ENCODE results near the gene MBD6. TPM values are rescaled to one million over a fixed set of nuclear protein-coding genes. Genes with fewer than 3 reads are reported as not detected.

MBD6 gene
- total and polyA plus RNA-seq, 2 experiments from 2014 or later: 2.1 to 13.0 TPM

GRCh38 chr12:57519796-57520052 lies 2.9 kb upstream of the MBD6 start:
- DNase-seq: no peak
- H3K4me1 ChIP-seq (ENCODE audit: insufficient read depth): peaks cover 43% of the 10 kb centered on the region
- H3K27ac ChIP-seq: peak overlapping the region; percentile 96
- in situ Hi-C loops (cut with MboI): no loop called here
- WGBS, 2 experiments (ENCODE audit: low coverage in 1 of 2, low lambda C conversion rate in 2 of 2, missing lambda C conversion rate in 2 of 2): 1% methylated on average over 7 to 8 of the region's 8 CpGs
- H3K9me2 ChIP-seq (ENCODE audit: insufficient read depth): no peaks in the 10 kb centered on the region
- H3K4me3 ChIP-seq: peak overlapping the region; percentile 84
- no peaks in the 10 kb centered on the region for H3K27me3 ChIP-seq (replicated peaks; ENCODE audit: insufficient read depth)
- no peak overlapping the region for H2AFZ ChIP-seq
- peak overlapping the region; percentile 92 for H3K4me2 ChIP-seq (ENCODE audit: unreplicated experiment)
- peak overlapping the region; percentile 98 for H3K9ac ChIP-seq
- peaks cover 81% of the 10 kb centered on the region for H3F3A ChIP-seq (ENCODE audit: insufficient read depth)
- H4K20me1 ChIP-seq (ENCODE audit: insufficient read depth): peaks cover 12% of the 10 kb centered on the region; the same call in 1 of the 2 replicates
- TF ChIP-seq EZH2phosphoT487 (IDR thresholded peaks at IDR 0.05; ENCODE audit: insufficient read depth, low read depth): no peak
- peaks cover 42% of the 10 kb centered on the region for H3K36me3 ChIP-seq (ENCODE audit: low read depth)
- H3K9me3 ChIP-seq (ENCODE audit: low read depth): no peaks in the 10 kb centered on the region
- H3K79me2 ChIP-seq (ENCODE audit: insufficient read depth): peaks cover 54% of the 10 kb centered on the region

GRCh38 chr12:57520053-57520818 lies 2.4 kb upstream of the MBD6 start, which contains the start of gene DDIT3:
Gene DDIT3, minus strand, starts transcription at chr12:57520514. Its CDS starts 3,108 bp downstream, at chr12:57517406.
- Histone ChIP-seq H2AFZ (peak within 1 kb of the TSS; percentile 71), H3K9me2 (ENCODE audit: insufficient read depth) (no peaks in the 10 kb centered on the region), H3K9me3 (ENCODE audit: low read depth) (no peaks in the 10 kb centered on the region), H3K36me3 (ENCODE audit: low read depth) (peaks cover 37% of the 10 kb centered on the region), H3K9ac (peak within 1 kb of the TSS; percentile 98), H3K4me1 (ENCODE audit: insufficient read depth) (peaks cover 43% of the 10 kb centered on the region), H3K4me3 (peak within 1 kb of the TSS; percentile 84), H3K27me3 (replicated peaks; ENCODE audit: insufficient read depth) (no peaks in the 10 kb centered on the region), H3K27ac (peak within 1 kb of the TSS; percentile 97), H4K20me1 (ENCODE audit: insufficient read depth) (peaks cover 12% of the 10 kb centered on the region; the same call in 1 of the 2 replicates), H3K79me2 (ENCODE audit: insufficient read depth) (peaks cover 59% of the 10 kb centered on the region), H3K4me2 (ENCODE audit: unreplicated experiment) (peak within 1 kb of the TSS; percentile 92), H3F3A (ENCODE audit: insufficient read depth) (peaks cover 76% of the 10 kb centered on the region)
- WGBS, 2 experiments (ENCODE audit: low coverage in 1 of 2, low lambda C conversion rate in 2 of 2, missing lambda C conversion rate in 2 of 2): 1% methylated on average over 41 to 50 of the region's 52 CpGs
- TF ChIP-seq EZH2phosphoT487 (IDR thresholded peaks at IDR 0.05; ENCODE audit: insufficient read depth, low read depth) (no peak), EZH2 (IDR thresholded peaks at IDR 0.05; ENCODE audit: insufficient read depth, poor library complexity, severe bottlenecking) (no peak)
- DNase-seq: peak; percentile 100
- in situ Hi-C loops (cut with MboI): no loop called here

- peaks cover 68% of the 10 kb centered on the region for H3K79me2 ChIP-seq (ENCODE audit: insufficient read depth)
- peaks cover 12% of the 10 kb centered on the region; the same call in 1 of the 2 replicates for H4K20me1 ChIP-seq (ENCODE audit: insufficient read depth)
- H3K4me3 ChIP-seq: peak overlapping the region; percentile 93
- WGBS, 2 experiments (ENCODE audit: low coverage in 1 of 2, low lambda C conversion rate in 2 of 2, missing lambda C conversion rate in 2 of 2): 34 to 39% methylated on average over 17 of the region's 17 CpGs
- peaks cover 63% of the 10 kb centered on the region for H3F3A ChIP-seq (ENCODE audit: insufficient read depth)
- H3K9me3 ChIP-seq (ENCODE audit: low read depth): no peaks in the 10 kb centered on the region
- H3K27ac ChIP-seq: peak overlapping the region; percentile 97
- peaks cover 24% of the 10 kb centered on the region for H3K36me3 ChIP-seq (ENCODE audit: low read depth)
- peak overlapping the region; percentile 88 for H3K9ac ChIP-seq
- in situ Hi-C loops (cut with MboI): no loop called here
- peak overlapping the region; percentile 71 for H2AFZ ChIP-seq
- peak overlapping the region; percentile 79 for H3K4me2 ChIP-seq (ENCODE audit: unreplicated experiment)
- peaks cover 43% of the 10 kb centered on the region for H3K4me1 ChIP-seq (ENCODE audit: insufficient read depth)
- no peaks in the 10 kb centered on the region for H3K9me2 ChIP-seq (ENCODE audit: insufficient read depth)
- H3K27me3 ChIP-seq (replicated peaks; ENCODE audit: insufficient read depth): no peaks in the 10 kb centered on the region
- TF ChIP-seq EZH2phosphoT487 (IDR thresholded peaks at IDR 0.05; ENCODE audit: insufficient read depth, low read depth) (no peak), EZH2 (IDR thresholded peaks at IDR 0.05; ENCODE audit: insufficient read depth, poor library complexity, severe bottlenecking) (no peak)
- DNase-seq: peak; percentile 56
Measured at GRCh38 chr12:57521525-57522010, 1.1 kb upstream of the MBD6 start.

GRCh38 chr12:57522887-57523705 lies 472 bp downstream of the MBD6 start:
- peaks cover 70% of the 10 kb centered on the region for H3K79me2 ChIP-seq (ENCODE audit: insufficient read depth)
- DNase-seq: peak; percentile 70
- peaks cover 18% of the 10 kb centered on the region; the same call in 1 of the 2 replicates for H3K36me3 ChIP-seq (ENCODE audit: low read depth)
- peaks cover 31% of the 10 kb centered on the region for H3K4me1 ChIP-seq (ENCODE audit: insufficient read depth)
- H3K27ac ChIP-seq: peak overlapping the region; percentile 97
- H3F3A ChIP-seq (ENCODE audit: insufficient read depth): peaks cover 47% of the 10 kb centered on the region
- H3K27me3 ChIP-seq (replicated peaks; ENCODE audit: insufficient read depth): no peaks in the 10 kb centered on the region
- 2 to 5% methylated on average over 12 to 38 of the region's 38 CpGs for WGBS, 2 experiments (ENCODE audit: low coverage in 1 of 2, low lambda C conversion rate in 2 of 2, missing lambda C conversion rate in 2 of 2)
- no peaks in the 10 kb centered on the region for H3K9me3 ChIP-seq (ENCODE audit: low read depth)
- H2AFZ ChIP-seq: no peak overlapping the region
- H4K20me1 ChIP-seq (ENCODE audit: insufficient read depth): peaks cover 12% of the 10 kb centered on the region; the same call in 1 of the 2 replicates
- no peaks in the 10 kb centered on the region for H3K9me2 ChIP-seq (ENCODE audit: insufficient read depth)
- peak overlapping the region; percentile 93 for H3K4me3 ChIP-seq
- H3K4me2 ChIP-seq (ENCODE audit: unreplicated experiment): peak overlapping the region; percentile 91
- in situ Hi-C loops (cut with MboI): no loop called here
- no peak for TF ChIP-seq EZH2phosphoT487 (IDR thresholded peaks at IDR 0.05; ENCODE audit: insufficient read depth, low read depth)
- TF ChIP-seq EZH2 (IDR thresholded peaks at IDR 0.05; ENCODE audit: insufficient read depth, poor library complexity, severe bottlenecking): no peak
- peak overlapping the region; percentile 88 for H3K9ac ChIP-seq
